A673 (cell line): ENCODE measurements around the gene MVK. TPM values are rescaled to one million over a fixed set of nuclear protein-coding genes. Genes with fewer than 3 reads are reported as not detected.

Source experiments
- BruUV-seq: library from RNA; stranded (reverse); fragments of 400-500 nt; replicated peaks from 2 replicates; lab custom pipeline; 2021; lab: Mats Ljungman, UMichigan
- CTCF ChIA-PET: fragments of 300-600 bp; sonication (Branson Sonifier 250); formaldehyde crosslinking; loops from one replicate; lab custom pipeline; 2022; ENCODE audit warnings: antibody characterized with exemption; lab: Charles Lee
- POLR2A ChIA-PET: fragments of 300-600 bp; sonication (Branson Sonifier 250); formaldehyde crosslinking; loops from one replicate; lab custom pipeline; 2022; ENCODE audit warnings: antibody characterized with exemption; ENCODE audit not compliant: low non-redundant PET; lab: Charles Lee
- DNase-seq: peaks from one replicate; pipeline ENCODE4 v3.0.0-alpha.2; 2015; ENCODE audit warnings: low spot score
- H3K27ac ChIP-seq: fragments of 200-600 bp; sonication (generic); 2 replicates; pipeline ENCODE4 v1.5.1; 2016; ENCODE audit warnings: mixed run types, low read depth, mild to moderate bottlenecking, mixed read lengths, antibody characterized with exemption, low read length; ENCODE audit not compliant: poor library complexity, severe bottlenecking
- H3K27me3 ChIP-seq: fragments of 200-600 bp; sonication (generic); replicated peaks from 2 replicates; pipeline ENCODE4 v1.6.1; 2017; ENCODE audit warnings: mixed run types, low read depth, mild to moderate bottlenecking, mixed read lengths, antibody characterized with exemption, low read length; ENCODE audit not compliant: insufficient read depth, poor library complexity
- H3K36me3 ChIP-seq: fragments of 200-600 bp; sonication (generic); 2 replicates; pipeline ENCODE4 v1.6.1; 2016; ENCODE audit warnings: mixed run types, mild to moderate bottlenecking, mixed read lengths, antibody characterized with exemption, low read length; ENCODE audit not compliant: insufficient read depth, poor library complexity, severe bottlenecking
- H3K4me1 ChIP-seq: fragments of 200-600 bp; sonication (generic); 2 replicates; pipeline ENCODE4 v1.6.1; 2017; ENCODE audit warnings: mixed run types, mild to moderate bottlenecking, mixed read lengths, antibody characterized with exemption, low read length; ENCODE audit not compliant: insufficient read depth, poor library complexity, severe bottlenecking
- H3K4me3 ChIP-seq: fragments of 200-600 bp; sonication (generic); 2 replicates; pipeline ENCODE4 v1.5.1; 2016; ENCODE audit warnings: low read depth, mixed run types, mild to moderate bottlenecking, mixed read lengths, low read length; ENCODE audit not compliant: poor library complexity, severe bottlenecking
- H3K9me3 ChIP-seq: fragments of 200-600 bp; sonication (generic); 2 replicates; pipeline ENCODE4 v1.6.1; 2016; ENCODE audit warnings: mixed run types, low read depth, mild to moderate bottlenecking, mixed read lengths, antibody characterized with exemption, low read length; ENCODE audit not compliant: poor library complexity, severe bottlenecking
- CTCF ChIP-seq: fragments of 300-800, 200-600 bp; sonication (generic); conservative IDR thresholded peaks from 2 replicates; pipeline ENCODE4 v1.5.1; 2017; ENCODE audit warnings: low read depth, mild to moderate bottlenecking, antibody characterized with exemption, low read length, moderate library complexity, mixed read lengths
- EZH2 ChIP-seq: fragments of 200-600 bp; sonication (generic); IDR thresholded peaks from 2 replicates; pipeline ENCODE4 v1.6.1; 2017; ENCODE audit warnings: borderline replicate concordance, low read depth, mild to moderate bottlenecking, mixed read lengths, antibody characterized with exemption, low read length; ENCODE audit not compliant: poor library complexity, severe bottlenecking
- intact Hi-C: fragments of 100-400 bp; cut with micrococcal nuclease; formaldehyde crosslinking; loops from one replicate; pipeline ENCODE4 v1.10.0; 2022; ENCODE audit not compliant: unreplicated experiment
- total RNA-seq: library from RNA; stranded (reverse); gene quantifications from 2 replicates; pipeline ENCODE4 v1.2.3, GENCODE V29; 2021

MVK gene
- total RNA-seq, 1 experiment from 2014 or later, result 56.0 TPM

DNA sequence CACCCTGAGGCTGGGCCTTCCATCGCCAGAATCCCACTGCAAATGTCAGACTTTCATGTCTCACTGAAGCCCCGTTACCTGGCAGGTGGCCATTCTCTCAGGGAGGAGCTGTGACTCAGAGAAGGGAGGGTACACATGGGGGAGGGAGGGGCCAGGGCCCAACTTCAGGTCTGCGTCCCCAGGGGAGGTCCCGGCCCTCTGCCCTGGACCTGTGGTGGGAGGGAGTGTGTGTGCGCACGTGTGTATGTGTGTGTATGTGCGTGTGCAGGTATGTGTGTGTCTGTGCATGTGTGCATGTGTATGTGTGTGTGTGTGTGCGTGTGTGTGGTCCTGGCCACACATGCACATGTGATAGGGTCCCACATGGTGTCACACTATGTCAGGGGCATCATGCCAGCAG lies 50.9 kb downstream of the MVK start:
- no peaks in the 10 kb centered on the region for H3K27me3 ChIP-seq
- no TSS peak for BruUV-seq
- no peak overlapping the region for H3K4me3 ChIP-seq
- POLR2A ChIA-PET, result interaction anchor here (0.7 kb wide), 1 partner anchor 656 kb away, joined by 3 read pairs; no protein-coding TSS in a partner anchor
- H3K27ac ChIP-seq, result no peak overlapping the region
- H3K9me3 ChIP-seq, result no peaks in the 10 kb centered on the region
- intact Hi-C loops, result no loop called here
- TF ChIP-seq CTCF (no peak), EZH2 (no peak)
- H3K36me3 ChIP-seq, result no peaks in the 10 kb centered on the region
- DNase-seq, result no peak
- CTCF ChIA-PET, result no interaction called here
- peaks cover 19% of the 10 kb centered on the region for H3K4me1 ChIP-seq

DNA sequence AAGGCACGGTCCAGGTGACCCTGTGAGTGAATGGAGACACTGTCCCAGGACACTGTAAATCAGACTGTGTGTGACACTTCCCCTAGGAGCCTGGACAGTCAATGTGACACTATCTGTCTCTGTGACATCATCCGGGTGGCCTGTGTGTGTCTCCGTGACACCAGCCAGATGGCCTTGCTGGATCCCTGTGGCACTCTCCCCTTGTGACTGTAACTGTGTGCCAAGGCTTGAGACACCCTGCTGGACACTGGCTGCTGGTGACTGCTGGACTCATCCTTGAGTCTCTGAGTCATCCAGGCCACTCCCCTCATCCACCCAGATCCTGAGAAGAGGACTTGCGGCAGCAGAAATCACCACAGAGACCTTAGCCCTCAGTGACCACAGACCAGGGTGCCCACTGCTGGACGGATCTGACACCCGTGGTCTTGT lies 51.6 kb downstream of the MVK start:
- BruUV-seq, result no TSS peak
- Histone ChIP-seq H3K4me1 (peaks cover 19% of the 10 kb centered on the region), H3K9me3 (no peaks in the 10 kb centered on the region), H3K27me3 (no peaks in the 10 kb centered on the region), H3K36me3 (no peaks in the 10 kb centered on the region), H3K27ac (no peak overlapping the region), H3K4me3 (no peak overlapping the region)
- POLR2A ChIA-PET, result no interaction called here
- no peak for DNase-seq
- intact Hi-C loops, result no loop called here
- no peak for TF ChIP-seq EZH2
- no peak for TF ChIP-seq CTCF
- CTCF ChIA-PET, result no interaction called here

DNA sequence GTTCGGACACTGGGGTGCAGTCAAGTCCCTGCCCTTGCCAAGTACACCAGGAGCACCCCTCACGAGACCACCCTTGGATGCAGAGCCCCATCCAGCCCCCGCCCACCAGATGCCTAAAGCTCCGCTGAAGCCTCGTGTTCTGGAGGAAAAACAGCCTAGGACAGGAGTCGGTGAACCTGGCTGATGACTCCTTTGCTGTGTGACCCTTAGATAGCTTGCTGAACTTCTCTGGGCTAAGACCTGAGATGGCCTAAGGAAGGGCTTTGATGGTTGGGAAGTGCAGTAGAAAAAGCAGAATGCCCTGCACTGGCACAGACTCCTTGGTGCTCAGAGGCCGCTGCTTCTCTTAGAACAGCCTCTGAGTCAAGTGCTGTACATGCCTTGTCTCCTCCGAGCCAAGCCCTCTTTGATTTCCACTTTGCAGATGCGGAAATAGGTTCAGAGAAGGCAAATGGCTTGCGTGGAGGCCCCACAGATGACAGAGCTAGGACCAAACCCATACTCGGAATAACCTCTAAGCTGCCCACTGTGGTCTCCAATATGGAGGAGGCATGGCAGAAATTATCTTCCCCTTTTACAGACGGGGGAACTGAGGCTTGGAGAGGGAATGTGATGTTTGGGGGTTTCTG lies 52.3 kb downstream of the MVK start:
- Histone ChIP-seq H3K4me3 (no peak overlapping the region), H3K27ac (no peak overlapping the region), H3K9me3 (no peaks in the 10 kb centered on the region), H3K27me3 (no peaks in the 10 kb centered on the region), H3K4me1 (peaks cover 16% of the 10 kb centered on the region), H3K36me3 (no peaks in the 10 kb centered on the region)
- no peak for DNase-seq
- intact Hi-C loops, result no loop called here
- no TSS peak for BruUV-seq
- POLR2A ChIA-PET, result no interaction called here
- CTCF ChIA-PET, result no interaction called here
- no peak for TF ChIP-seq CTCF
- TF ChIP-seq EZH2, result no peak
